ENCODE data around the gene SERPINA1.
A peak's percentile ranks its signal among the peaks of the same experiment; 100 is the strongest.

Gene SERPINA1

DNA sequence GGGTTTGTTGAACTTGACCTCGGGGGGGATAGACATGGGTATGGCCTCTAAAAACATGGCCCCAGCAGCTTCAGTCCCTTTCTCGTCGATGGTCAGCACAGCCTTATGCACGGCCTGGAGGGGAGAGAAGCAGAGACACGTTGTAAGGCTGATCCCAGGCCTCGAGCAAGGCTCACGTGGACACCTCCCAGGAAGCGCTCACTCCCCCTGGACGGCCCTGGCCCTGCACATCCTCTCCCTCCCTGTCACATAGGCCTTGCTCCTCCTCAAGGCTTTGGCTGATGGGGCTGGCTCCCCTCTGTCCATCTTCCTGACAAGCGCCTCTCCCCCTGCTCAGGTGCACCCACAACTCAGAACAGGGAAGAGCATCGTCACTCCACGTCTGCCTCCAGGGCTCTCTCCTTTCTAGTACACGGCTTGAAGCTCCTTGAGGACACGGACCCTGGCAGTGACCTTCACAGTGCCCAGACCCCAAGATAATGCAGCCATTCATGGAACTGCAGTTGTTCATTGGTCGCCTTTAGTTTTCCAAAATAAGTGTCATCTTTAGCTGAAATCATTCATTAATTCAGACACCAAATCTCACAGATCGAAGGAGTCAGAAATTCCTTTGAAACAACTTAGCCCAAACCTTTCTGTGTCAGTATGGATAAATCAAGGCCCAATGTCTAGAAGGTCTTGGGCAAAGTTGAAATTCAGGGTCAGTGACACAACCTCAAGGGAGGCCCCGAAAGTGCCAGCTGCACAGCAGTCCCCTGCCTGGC lies 9.7 kb downstream of the SERPINA1 start:
- no peaks in the 10 kb centered on the region for H3K27me3 ChIP-seq
- peaks cover 4 to 96% (median 13%) of the 10 kb centered on the region in 10 experiments; a peak in 17 of 20 replicates for H3K4me1 ChIP-seq

DNA sequence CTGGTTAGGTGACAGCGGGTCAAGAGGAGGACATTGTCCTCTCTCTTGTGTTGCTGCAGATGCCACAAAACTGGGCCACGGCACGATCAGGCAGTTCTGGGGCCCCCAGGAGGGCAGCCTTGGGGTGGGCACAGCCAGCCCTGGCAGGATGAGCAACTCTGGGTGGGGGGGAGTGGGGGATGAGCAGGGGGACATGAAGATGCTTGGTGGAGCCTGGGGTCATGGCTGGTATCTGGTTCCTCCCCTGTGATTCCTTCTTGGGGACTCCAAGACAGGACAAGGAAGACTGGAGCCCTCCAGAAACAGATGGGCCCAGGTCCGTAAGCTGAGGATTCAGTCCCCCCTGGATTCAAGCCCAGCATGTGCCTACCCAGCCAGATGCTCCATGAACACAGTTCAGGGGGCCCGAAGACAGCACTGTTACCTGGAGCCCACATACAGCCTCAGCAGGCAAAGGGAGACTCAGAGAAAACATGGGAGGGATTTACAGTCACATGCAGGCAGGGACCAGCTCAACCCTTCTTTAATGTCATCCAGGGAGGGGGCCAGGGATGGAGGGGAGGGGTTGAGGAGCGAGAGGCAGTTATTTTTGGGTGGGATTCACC lies 10.4 kb downstream of the SERPINA1 start:
- no peaks in the 10 kb centered on the region for H3K27me3 ChIP-seq
- H3K36me3 ChIP-seq, result peaks cover 0 to 68% (median 0%) of the 10 kb centered on the region in 11 experiments; a peak in 8 of 22 replicates
- peak overlapping the region in 1 of 11 experiments; percentile 46; a peak in 1 of 22 replicates for H3K4me2 ChIP-seq
- H3K27ac ChIP-seq, result 0 out of 22 replicates have a peak overlapping the region, but pooled peaks of 1 of the 11 experiments have one; percentile 0
- no peak overlapping the region for H3K9ac ChIP-seq
- no peak for TF ChIP-seq Cebpa-rat (IDR thresholded peaks at IDR 0.05)
- H3K9me3 ChIP-seq (replicated peaks in 1 of 11), result no peaks in the 10 kb centered on the region
- H3K4me1 ChIP-seq, result peaks cover 4 to 94% (median 8%) of the 10 kb centered on the region in 10 experiments; a peak in 16 of 20 replicates
- H4K20me1 ChIP-seq, result no peaks in the 10 kb centered on the region
- no peak overlapping the region for H3K4me3 ChIP-seq

More for the DNA sequence above, 9.7 kb downstream of the SERPINA1 start:
- peaks cover 0 to 76% (median 0%) of the 10 kb centered on the region in 11 experiments; a peak in 8 of 22 replicates for H3K36me3 ChIP-seq
- no peak overlapping the region for H3K9ac ChIP-seq
- H3K4me2 ChIP-seq, result peak overlapping the region in 2 of 11 experiments; percentile 48 to 98; a peak in 2 of 22 replicates
- H3K27ac ChIP-seq, result no peak overlapping the region
- TF ChIP-seq Cebpa-rat (IDR thresholded peaks at IDR 0.05), result no peak
- H4K20me1 ChIP-seq, result no peaks in the 10 kb centered on the region
- no peak overlapping the region for H3K4me3 ChIP-seq
- H3K9me3 ChIP-seq (replicated peaks in 1 of 11), result no peaks in the 10 kb centered on the region

DNA sequence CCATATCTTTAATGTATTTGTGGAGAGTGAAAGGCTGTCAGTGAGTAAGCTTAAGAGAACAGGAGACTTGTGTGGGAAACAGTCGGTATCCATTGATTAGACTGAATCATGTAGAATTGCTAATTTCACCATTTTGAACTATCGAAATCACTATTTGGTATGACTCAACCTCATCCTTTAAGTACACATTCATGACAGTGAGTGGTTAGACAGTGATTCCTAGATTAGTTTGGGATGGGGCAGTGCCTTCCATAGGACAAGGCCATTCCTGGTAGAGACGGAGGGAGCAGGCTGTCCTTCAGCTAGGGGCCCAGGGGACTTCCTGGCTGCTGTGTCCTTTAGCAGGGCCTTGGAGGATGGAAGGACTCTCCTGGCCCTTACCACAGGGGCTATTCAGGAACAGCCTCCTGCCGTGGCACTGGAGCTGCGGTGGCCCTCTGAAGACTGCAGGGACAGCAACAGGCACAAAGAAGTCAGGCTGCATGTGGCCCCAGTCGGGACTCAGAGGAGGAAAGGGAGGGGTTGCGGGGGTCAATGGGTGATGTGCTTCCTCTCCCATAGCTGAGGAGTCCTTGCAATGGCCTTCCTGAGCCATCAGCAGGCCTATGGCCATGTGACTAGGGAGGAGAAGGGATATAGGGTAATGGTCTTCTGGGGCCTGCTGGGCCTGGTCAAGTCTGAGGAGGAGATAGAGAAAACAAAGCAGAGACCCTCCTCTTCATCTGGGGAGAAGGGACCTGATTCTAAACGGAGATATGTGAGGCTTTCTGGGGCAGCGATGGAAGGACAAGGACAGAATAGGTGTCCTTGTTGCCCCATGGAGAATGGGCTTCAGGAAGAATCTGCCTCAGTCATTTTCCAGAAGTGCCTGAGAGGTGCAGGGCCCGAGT lies 11.2 kb downstream of the SERPINA1 start:
- no peak overlapping the region for H3K9ac ChIP-seq
- H3K27ac ChIP-seq, result peak overlapping the region in 2 of 11 experiments; percentile 0 to 11; a peak in 3 of 22 replicates
- no peaks in the 10 kb centered on the region for H3K27me3 ChIP-seq
- peaks cover 0 to 61% (median 0%) of the 10 kb centered on the region in 11 experiments; a peak in 8 of 22 replicates for H3K36me3 ChIP-seq
- H3K4me3 ChIP-seq, result no peak overlapping the region
- H3K4me1 ChIP-seq, result peaks cover 4 to 87% (median 6%) of the 10 kb centered on the region in 10 experiments; a peak in 15 of 20 replicates
- H3K9me3 ChIP-seq (replicated peaks in 1 of 11), result no peaks in the 10 kb centered on the region
- TF ChIP-seq Cebpa-rat (IDR thresholded peaks at IDR 0.05), result no peak
- H4K20me1 ChIP-seq, result no peaks in the 10 kb centered on the region
- peak overlapping the region in 2 of 11 experiments; percentile 12 to 46; a peak in 5 of 22 replicates for H3K4me2 ChIP-seq

DNA sequence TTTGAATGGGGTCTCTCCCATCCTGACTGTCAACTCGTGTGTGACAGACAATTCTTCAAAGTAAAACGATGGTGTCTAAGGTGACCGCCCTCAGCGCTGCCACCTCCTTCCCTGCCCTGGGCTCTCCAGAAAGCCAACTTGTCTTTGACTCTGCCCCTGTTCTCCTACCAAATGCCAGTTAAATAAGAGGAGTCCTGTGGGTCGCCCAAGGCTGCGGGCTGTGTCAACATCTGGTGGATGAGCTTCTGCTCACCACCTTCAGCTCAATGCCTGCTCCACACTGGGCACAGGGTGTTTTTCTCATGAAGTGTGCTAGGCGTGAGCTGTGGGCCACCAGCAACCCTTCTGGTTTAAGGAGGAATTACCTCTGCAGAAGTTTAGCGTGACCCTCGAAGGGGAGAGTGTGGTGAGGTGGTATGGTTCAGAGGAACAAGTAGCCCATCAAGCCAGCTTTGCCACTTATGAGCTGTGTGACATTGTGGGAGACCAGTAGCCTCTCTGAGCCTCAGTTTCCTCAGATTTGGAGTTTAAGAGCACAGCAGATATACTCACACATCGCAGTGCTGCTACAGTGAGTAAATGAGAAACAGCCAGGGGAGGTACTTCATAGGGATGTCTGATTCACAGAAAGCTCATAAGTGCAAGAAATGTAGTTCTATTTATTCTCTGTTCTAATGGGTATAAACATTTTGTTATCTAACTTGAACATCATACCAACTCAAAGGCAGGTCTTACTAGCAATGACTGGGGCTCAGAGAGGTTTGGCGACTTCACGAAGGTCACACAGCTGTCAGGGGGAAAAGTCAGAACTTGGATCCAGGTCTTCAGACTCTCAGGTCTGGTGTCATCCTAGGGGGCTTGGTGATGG lies 12.1 kb downstream of the SERPINA1 start:
- peaks cover 4 to 79% (median 6%) of the 10 kb centered on the region in 10 experiments; a peak in 14 of 20 replicates for H3K4me1 ChIP-seq
- H3K4me3 ChIP-seq, result no peak overlapping the region
- TF ChIP-seq Cebpa-rat (IDR thresholded peaks at IDR 0.05), result no peak
- H3K9ac ChIP-seq, result 0 out of 22 replicates have a peak overlapping the region, but pooled peaks of 1 of the 11 experiments have one; percentile 13
- peak overlapping the region in 2 of 11 experiments; percentile 16 to 38; a peak in 2 of 22 replicates for H3K27ac ChIP-seq
- no peaks in the 10 kb centered on the region for H3K27me3 ChIP-seq
- no peaks in the 10 kb centered on the region for H3K9me3 ChIP-seq (replicated peaks in 1 of 11)
- H3K36me3 ChIP-seq, result peaks cover 0 to 52% (median 0%) of the 10 kb centered on the region in 11 experiments; a peak in 8 of 22 replicates
- H3K4me2 ChIP-seq, result peak overlapping the region in 9 of 11 experiments; percentile 2 to 80 (median 18); a peak in 9 of 22 replicates
- H4K20me1 ChIP-seq, result no peaks in the 10 kb centered on the region

DNA sequence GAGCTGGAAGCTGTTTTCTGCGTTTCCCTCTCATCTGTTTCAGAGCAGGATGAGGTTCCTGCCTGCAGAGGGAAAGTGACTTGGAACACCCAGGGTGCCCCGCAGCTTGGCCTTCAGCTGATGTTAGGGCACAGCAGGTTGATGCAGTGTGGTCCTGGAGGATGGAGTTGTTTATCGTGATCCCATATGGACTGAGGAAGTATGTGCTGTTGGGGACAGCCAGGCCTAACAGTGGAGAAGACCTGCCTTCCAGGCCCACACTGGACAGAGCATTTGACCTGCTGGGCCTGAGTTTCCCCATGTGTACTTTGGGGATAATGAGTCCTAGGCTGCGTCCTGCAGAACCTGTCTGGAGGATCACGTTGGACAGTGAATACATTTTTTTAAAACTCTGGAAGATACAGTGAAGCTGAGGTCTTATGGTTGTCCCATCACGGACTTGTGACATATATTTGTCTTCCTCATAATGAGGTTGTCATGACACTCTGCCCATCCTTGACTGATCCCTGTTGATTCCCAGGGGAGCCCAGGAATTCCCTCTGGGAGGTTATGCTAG lies 12.8 kb downstream of the SERPINA1 start:
- no peaks in the 10 kb centered on the region for H3K9me3 ChIP-seq (replicated peaks in 1 of 11)
- no peaks in the 10 kb centered on the region for H3K27me3 ChIP-seq
- peak overlapping the region in 2 of 11 experiments; percentile 30 to 38; a peak in 2 of 22 replicates for H3K27ac ChIP-seq
- no peak overlapping the region for H3K9ac ChIP-seq
- H3K4me1 ChIP-seq, result peaks cover 4 to 72% (median 6%) of the 10 kb centered on the region in 10 experiments; a peak in 14 of 20 replicates
- H3K4me3 ChIP-seq, result no peak overlapping the region
- TF ChIP-seq Cebpa-rat (IDR thresholded peaks at IDR 0.05), result no peak
- peak overlapping the region in 9 of 11 experiments; percentile 2 to 80 (median 27); a peak in 10 of 22 replicates for H3K4me2 ChIP-seq
- peaks cover 0 to 45% (median 0%) of the 10 kb centered on the region in 11 experiments; a peak in 8 of 22 replicates for H3K36me3 ChIP-seq
- no peaks in the 10 kb centered on the region for H4K20me1 ChIP-seq

DNA sequence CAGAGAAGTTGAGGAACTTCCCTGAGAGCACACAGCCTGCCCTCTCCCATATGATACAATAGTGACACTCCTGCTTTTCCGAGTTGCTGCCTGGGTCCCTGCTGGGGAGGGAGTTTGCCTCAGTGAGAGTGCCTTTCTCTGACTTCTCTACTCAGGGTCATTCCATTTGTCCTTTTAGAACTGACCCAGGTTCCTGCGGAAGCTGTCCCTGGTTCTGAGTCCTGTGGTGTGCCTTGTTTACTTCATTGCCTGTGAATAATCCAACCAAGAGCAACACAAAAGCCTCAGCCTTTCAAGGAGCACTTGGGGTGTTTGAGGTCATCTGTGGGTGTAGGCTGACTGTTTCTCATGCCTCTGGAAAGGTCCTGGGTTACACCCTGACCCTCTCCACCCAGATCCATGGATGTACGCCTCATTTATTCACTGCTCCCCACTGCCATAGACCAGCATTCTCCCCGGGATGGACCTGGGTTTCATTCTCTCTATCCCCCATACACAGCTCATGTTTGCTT lies 13.6 kb downstream of the SERPINA1 start:
- Histone ChIP-seq H3K9me3 (replicated peaks in 1 of 11) (no peaks in the 10 kb centered on the region), H3K27me3 (no peaks in the 10 kb centered on the region), H3K27ac (peak overlapping the region in 3 of 11 experiments; percentile 30 to 38 (median 34); a peak in 4 of 22 replicates), H3K4me1 (peaks cover 0 to 66% (median 6%) of the 10 kb centered on the region in 10 experiments; a peak in 12 of 20 replicates), H3K9ac (peak overlapping the region in 1 of 11 experiments; percentile 55; a peak in 1 of 22 replicates), H3K36me3 (peaks cover 0 to 37% (median 0%) of the 10 kb centered on the region in 11 experiments; a peak in 8 of 22 replicates), H3K4me3 (no peak overlapping the region), H4K20me1 (no peaks in the 10 kb centered on the region), H3K4me2 (peak overlapping the region in 3 of 11 experiments; percentile 27 to 80 (median 50); a peak in 6 of 22 replicates)
- no peak for TF ChIP-seq Cebpa-rat (IDR thresholded peaks at IDR 0.05)

DNA sequence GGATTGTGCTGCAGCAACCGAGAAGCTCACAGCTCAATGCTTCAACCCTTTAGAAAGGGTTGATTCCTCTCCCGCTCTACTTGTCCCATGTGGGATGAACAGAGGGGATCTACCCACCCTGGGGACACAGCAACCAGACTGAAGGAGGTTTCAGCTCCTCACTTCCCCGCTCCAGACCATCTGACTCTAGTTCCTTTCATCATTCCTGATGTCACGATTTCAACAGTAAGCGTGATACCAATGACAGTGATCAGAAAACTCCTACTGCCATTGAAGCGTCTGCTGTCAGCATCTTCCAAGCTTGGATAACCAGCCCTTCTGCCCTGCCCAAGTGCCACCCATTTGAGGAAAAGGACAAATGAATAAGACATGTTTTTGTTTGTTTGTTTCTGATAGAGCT lies 14.3 kb downstream of the SERPINA1 start:
- Histone ChIP-seq H4K20me1 (no peaks in the 10 kb centered on the region), H3K27me3 (no peaks in the 10 kb centered on the region), H3K4me2 (peak overlapping the region in 3 of 11 experiments; percentile 27 to 80 (median 50); a peak in 6 of 22 replicates), H3K27ac (peak overlapping the region in 3 of 11 experiments; percentile 30 to 38 (median 34); a peak in 4 of 22 replicates), H3K36me3 (peaks cover 0 to 30% (median 0%) of the 10 kb centered on the region in 11 experiments; a peak in 7 of 22 replicates), H3K9ac (0 out of 22 replicates have a peak overlapping the region, but pooled peaks of 1 of the 11 experiments have one; percentile 7), H3K4me3 (no peak overlapping the region), H3K9me3 (replicated peaks in 1 of 11) (no peaks in the 10 kb centered on the region), H3K4me1 (peaks cover under 1 to 66% (median 6%) of the 10 kb centered on the region in 10 experiments; a peak in 13 of 20 replicates)
- no peak for TF ChIP-seq Cebpa-rat (IDR thresholded peaks at IDR 0.05)
